Measurements from ENCODE around the gene ARCN1. TPM values are rescaled to one million over a fixed set of nuclear protein-coding genes. Genes with fewer than 3 reads are reported as not detected.

Gene ARCN1
- total RNA-seq, 1 donor from 2014 or later, result 99.4 TPM

- Histone ChIP-seq H3K4me1 (peaks cover 44% of the 10 kb centered on the region), H3K27ac (replicated peaks) (no peak overlapping the region)
- intact Hi-C loops (cut with micrococcal nuclease), result no loop called here
Measured at GRCh38 chr11:118646393-118646792, 74.2 kb downstream of the ARCN1 start.

GRCh38 chr11:118648291-118648690 is 76.1 kb downstream of the ARCN1 start:
- Histone ChIP-seq H3K4me1 (peaks cover 25% of the 10 kb centered on the region), H3K9me3 (replicated peaks) (no peaks in the 10 kb centered on the region), H3K27ac (replicated peaks) (no peak overlapping the region), H3K4me3 (no peak overlapping the region), H3K27me3 (ENCODE audit: low read depth) (no peaks in the 10 kb centered on the region), H3K36me3 (peaks cover 98% of the 10 kb centered on the region)
- DNase-seq, result no peak
- intact Hi-C loops (cut with micrococcal nuclease), result no loop called here
- TF ChIP-seq, protein P1, sequence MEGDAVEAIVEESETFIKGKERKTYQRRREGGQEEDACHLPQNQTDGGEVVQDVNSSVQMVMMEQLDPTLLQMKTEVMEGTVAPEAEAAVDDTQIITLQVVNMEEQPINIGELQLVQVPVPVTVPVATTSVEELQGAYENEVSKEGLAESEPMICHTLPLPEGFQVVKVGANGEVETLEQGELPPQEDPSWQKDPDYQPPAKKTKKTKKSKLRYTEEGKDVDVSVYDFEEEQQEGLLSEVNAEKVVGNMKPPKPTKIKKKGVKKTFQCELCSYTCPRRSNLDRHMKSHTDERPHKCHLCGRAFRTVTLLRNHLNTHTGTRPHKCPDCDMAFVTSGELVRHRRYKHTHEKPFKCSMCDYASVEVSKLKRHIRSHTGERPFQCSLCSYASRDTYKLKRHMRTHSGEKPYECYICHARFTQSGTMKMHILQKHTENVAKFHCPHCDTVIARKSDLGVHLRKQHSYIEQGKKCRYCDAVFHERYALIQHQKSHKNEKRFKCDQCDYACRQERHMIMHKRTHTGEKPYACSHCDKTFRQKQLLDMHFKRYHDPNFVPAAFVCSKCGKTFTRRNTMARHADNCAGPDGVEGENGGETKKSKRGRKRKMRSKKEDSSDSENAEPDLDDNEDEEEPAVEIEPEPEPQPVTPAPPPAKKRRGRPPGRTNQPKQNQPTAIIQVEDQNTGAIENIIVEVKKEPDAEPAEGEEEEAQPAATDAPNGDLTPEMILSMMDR (IDR thresholded peaks at IDR 0.05; ENCODE audit: borderline replicate concordance), result no peak

More at GRCh38 chr11:118646393-118646792, 74.2 kb downstream of the ARCN1 start:
- DNase-seq, result no peak
- Histone ChIP-seq H3K27me3 (ENCODE audit: low read depth) (no peaks in the 10 kb centered on the region), H3K4me3 (no peak overlapping the region), H3K9me3 (replicated peaks) (no peaks in the 10 kb centered on the region), H3K36me3 (peaks cover 98% of the 10 kb centered on the region)
- TF ChIP-seq, protein P1 (IDR thresholded peaks at IDR 0.05; ENCODE audit: borderline replicate concordance), result no peak

GRCh38 chr11:118649941-118650340 is 77.7 kb downstream of the ARCN1 start:
- no peak overlapping the region for H3K27ac ChIP-seq (replicated peaks)

GRCh38 chr11:118650366-118650765 is 78.2 kb downstream of the ARCN1 start:
- intact Hi-C loops (cut with micrococcal nuclease), result no loop called here
- no peak for DNase-seq
- no peak overlapping the region for H3K27ac ChIP-seq (replicated peaks)
- no peaks in the 10 kb centered on the region for H3K9me3 ChIP-seq (replicated peaks)
- no peak overlapping the region for H3K4me3 ChIP-seq
- peaks cover 14% of the 10 kb centered on the region for H3K4me1 ChIP-seq
- no peaks in the 10 kb centered on the region for H3K27me3 ChIP-seq (ENCODE audit: low read depth)
- TF ChIP-seq, protein P1 (IDR thresholded peaks at IDR 0.05; ENCODE audit: borderline replicate concordance), result no peak
- peaks cover 98% of the 10 kb centered on the region for H3K36me3 ChIP-seq

More at GRCh38 chr11:118649941-118650340, 77.7 kb downstream of the ARCN1 start:
- H3K36me3 ChIP-seq, result peaks cover 98% of the 10 kb centered on the region
- intact Hi-C loops (cut with micrococcal nuclease), result no loop called here
- H3K4me3 ChIP-seq, result no peak overlapping the region
- TF ChIP-seq, protein P1 (IDR thresholded peaks at IDR 0.05; ENCODE audit: borderline replicate concordance), result no peak
- H3K27me3 ChIP-seq (ENCODE audit: low read depth), result no peaks in the 10 kb centered on the region
- H3K9me3 ChIP-seq (replicated peaks), result no peaks in the 10 kb centered on the region
- no peak for DNase-seq
- peaks cover 15% of the 10 kb centered on the region for H3K4me1 ChIP-seq

- H3K27ac ChIP-seq (replicated peaks), result no peak overlapping the region
- no peaks in the 10 kb centered on the region for H3K9me3 ChIP-seq (replicated peaks)
- no peaks in the 10 kb centered on the region for H3K27me3 ChIP-seq (ENCODE audit: low read depth)
- no peak overlapping the region for H3K4me3 ChIP-seq
- H3K4me1 ChIP-seq, result no peaks in the 10 kb centered on the region
- intact Hi-C loops (cut with micrococcal nuclease), result no loop called here
- TF ChIP-seq, protein P1 (IDR thresholded peaks at IDR 0.05; ENCODE audit: borderline replicate concordance), result no peak
- H3K36me3 ChIP-seq, result peaks cover 98% of the 10 kb centered on the region
- no peak for DNase-seq
Measured at GRCh38 chr11:118651820-118652219, 79.6 kb downstream of the ARCN1 start.

Small RNA genes within 50 kb of the gene (microRNA-seq; reads per million reads assigned to microRNA genes)
- gene MIR6716, result 0.94 reads per million

Other genes starting within 250 kb of the ARCN1 start
- gene CD3D, start 229.7 kb upstream of the ARCN1 start, total RNA-seq, result not detected
- 0.16 TPM for gene CD3G, start 228.1 kb upstream of the ARCN1 start, total RNA-seq
- gene UBE4A, start 212.8 kb upstream of the ARCN1 start, total RNA-seq, result 32.6 TPM
- gene ATP5MG, start 170.8 kb upstream of the ARCN1 start, total RNA-seq, result 854 TPM
- 21.0 TPM for gene KMT2A, start 135.9 kb upstream of the ARCN1 start, total RNA-seq
- gene TTC36, start 44.9 kb upstream of the ARCN1 start, total RNA-seq, result 1.1 TPM
- gene TMEM25, start 41.2 kb upstream of the ARCN1 start, total RNA-seq, result 7.8 TPM
- 26.0 TPM for gene IFT46, start 6.5 kb upstream of the ARCN1 start, total RNA-seq
- gene PHLDB1, start 35.2 kb downstream of the ARCN1 start, total RNA-seq, result 102 TPM
- gene TREH, start 107.2 kb downstream of the ARCN1 start, total RNA-seq, result not detected
- gene DDX6, start 218.8 kb downstream of the ARCN1 start, total RNA-seq, result 134 TPM

Data from left ventricle myocardium inferior (tissue), 1 donor.